K562 (cell line): ENCODE results near the gene ATG14. TPM values are rescaled to one million over a fixed set of nuclear protein-coding genes. Genes with fewer than 3 reads are reported as not detected.
A peak's percentile ranks its signal among the peaks of the same experiment; 100 is the strongest.

Source experiments
- ARID1B ChIP-seq: fragments of 450-650 bp; IDR thresholded peaks from 2 replicates; pipeline ENCODE4 v1.6.1; 2016; ENCODE audit warnings: antibody characterized with exemption, mild to moderate bottlenecking, inconsistent platforms
- ATF7 ChIP-seq: fragments of 450-650 bp; IDR thresholded peaks from 2 replicates; pipeline ENCODE4 v1.7.1; 2014; ENCODE audit warnings: mild to moderate bottlenecking, moderate library complexity
- DPF2 ChIP-seq: fragments of 450-650 bp; IDR thresholded peaks from 2 replicates; pipeline ENCODE4 v1.6.1; 2016
- GATAD2A ChIP-seq: fragments of 450-650 bp; IDR thresholded peaks from 2 replicates; pipeline ENCODE4 v1.6.1; 2017
- HDAC1 ChIP-seq, 2 experiments: fragments of 450-650 bp; IDR thresholded peaks; 2 replicates each; pipeline ENCODE4 v1.6.1; 2016 to 2017; ENCODE audit warnings: inconsistent platforms in 1 of 2, mild to moderate bottlenecking in 1 of 2, moderate library complexity in 1 of 2
- HMGN3 ChIP-seq: IDR thresholded peaks from 2 replicates; pipeline ENCODE4 v1.6.1; 2011; ENCODE audit warnings: borderline replicate concordance, low read depth, mild to moderate bottlenecking, mixed read lengths, low read length; ENCODE audit not compliant: insufficient read length; ENCODE audit errors: extremely low read depth
- IRF2 ChIP-seq: sonication (generic); formaldehyde crosslinking; IDR thresholded peaks from 2 replicates; pipeline ENCODE4 v1.8.1; 2022; ENCODE audit warnings: mild to moderate bottlenecking, missing genetic modification reagents
- NFE2 ChIP-seq: IDR thresholded peaks from 2 replicates; pipeline ENCODE4 v1.6.1; 2014; ENCODE audit warnings: antibody characterized with exemption, low read depth
- POLR2AphosphoS2 ChIP-seq: IDR thresholded peaks from 2 replicates; pipeline ENCODE4 v1.6.1; 2012; ENCODE audit warnings: low read length, improper control_type of control experiment
- RBM15 ChIP-seq: fragments of 200-400 bp; formaldehyde crosslinking; IDR thresholded peaks from 2 replicates; pipeline ENCODE4 v1.6.1; 2018; ENCODE audit warnings: mild to moderate bottlenecking, low read length, moderate library complexity; ENCODE audit not compliant: insufficient read depth
- RFX5 ChIP-seq: IDR thresholded peaks from 2 replicates; pipeline ENCODE4 v1.6.1; 2011; ENCODE audit warnings: low read depth, mild to moderate bottlenecking, improper control_type of control experiment, low read length
- SETDB1 ChIP-seq: IDR thresholded peaks from one replicate; pipeline ENCODE4 v1.6.1; 2012; ENCODE audit warnings: low read length, control low read depth, inconsistent platforms
- SMARCA4 ChIP-seq: fragments of 450-650 bp; IDR thresholded peaks from 2 replicates; pipeline ENCODE4 v1.6.1; 2016
- SNIP1 ChIP-seq: fragments of 450-650 bp; IDR thresholded peaks from 2 replicates; pipeline ENCODE4 v1.7.1; 2017; ENCODE audit warnings: low read depth, mild to moderate bottlenecking
- TCF3 ChIP-seq: sonication (generic); formaldehyde crosslinking; IDR thresholded peaks from 2 replicates; pipeline ENCODE4 v1.4.0; 2020; ENCODE audit warnings: mild to moderate bottlenecking, missing genetic modification reagents
- ZNF124 ChIP-seq: sonication (generic); formaldehyde crosslinking; IDR thresholded peaks from 2 replicates; pipeline ENCODE4 v1.8.1; 2022; ENCODE audit warnings: missing genetic modification reagents
- ZNF696 ChIP-seq: fragments of 250-450 bp; sonication (Bioruptor Pico); conservative IDR thresholded peaks from 2 replicates; pipeline ENCODE4 v1.4.0; 2020; ENCODE audit warnings: mild to moderate bottlenecking, moderate library complexity
- polyA plus RNA-seq, 8 experiments: library from polyadenylated mRNA; depleted of rRNA in 4 of 8; stranded (reverse) in 5 of 8; unstranded in 3 of 8; fragments of >200 nt; fragmentation: Nextera tagmentation in 2 of 8; fragmentation: Illumina TruSeq in 1 of 8; extraction: Ambion mirVana in 2 of 8; extraction: Trizol in 1 of 8; gene quantifications; 2 replicates each; pipeline versions ENCODE4 v1.2.1 to v1.2.3, GENCODE V29; 2011 to 2014; ENCODE audit warnings: inconsistent platforms in 1 of 8, missing spikeins in 1 of 8
- total RNA-seq, 7 experiments: library from RNA; depleted of rRNA in 6 of 7; stranded (reverse); fragments of >200 nt in 6 of 7; fragmentation: Illumina TruSeq in 2 of 7; extraction: Trizol in 2 of 7; gene quantifications; 2 replicates each; pipeline versions ENCODE4 v1.2.1 to v1.2.3, GENCODE V29; 2011 to 2021; ENCODE audit warnings: low replicate concordance in 1 of 7
- TF ChIP-seq, protein P1 (sequence below): fragments of 250-450 bp; sonication (Bioruptor Pico); IDR thresholded peaks from 2 replicates; pipeline ENCODE4 v1.5.0; 2020; ENCODE audit warnings: mild to moderate bottlenecking, borderline replicate concordance
- TF ChIP-seq, protein P2 (sequence below): sonication (generic); formaldehyde crosslinking; IDR thresholded peaks from 2 replicates; pipeline ENCODE4 v1.8.0; 2022; ENCODE audit warnings: missing genetic modification reagents, mild to moderate bottlenecking, moderate library complexity, borderline replicate concordance
- TF ChIP-seq, protein P3 (sequence below): fragments of 450-650 bp; IDR thresholded peaks from 2 replicates; pipeline ENCODE4 v1.6.1; 2016; ENCODE audit warnings: antibody characterized with exemption
- TF ChIP-seq, protein P4 (sequence below): fragments of 450-650 bp; IDR thresholded peaks from 2 replicates; pipeline ENCODE4 v1.6.1; 2018; ENCODE audit not compliant: partially characterized antibody
- TF ChIP-seq, protein P5 (sequence below): sonication (generic); formaldehyde crosslinking; IDR thresholded peaks from 2 replicates; pipeline ENCODE4 v1.5.0; 2020; ENCODE audit warnings: missing genetic modification reagents

Gene ATG14
- total and polyA plus RNA-seq, 9 of the 15 experiments (the other 6 are each of a cell fraction or from before 2014, with no cell fraction given) = 0.55 to 4.2 (median 3.5) TPM

DNA sequence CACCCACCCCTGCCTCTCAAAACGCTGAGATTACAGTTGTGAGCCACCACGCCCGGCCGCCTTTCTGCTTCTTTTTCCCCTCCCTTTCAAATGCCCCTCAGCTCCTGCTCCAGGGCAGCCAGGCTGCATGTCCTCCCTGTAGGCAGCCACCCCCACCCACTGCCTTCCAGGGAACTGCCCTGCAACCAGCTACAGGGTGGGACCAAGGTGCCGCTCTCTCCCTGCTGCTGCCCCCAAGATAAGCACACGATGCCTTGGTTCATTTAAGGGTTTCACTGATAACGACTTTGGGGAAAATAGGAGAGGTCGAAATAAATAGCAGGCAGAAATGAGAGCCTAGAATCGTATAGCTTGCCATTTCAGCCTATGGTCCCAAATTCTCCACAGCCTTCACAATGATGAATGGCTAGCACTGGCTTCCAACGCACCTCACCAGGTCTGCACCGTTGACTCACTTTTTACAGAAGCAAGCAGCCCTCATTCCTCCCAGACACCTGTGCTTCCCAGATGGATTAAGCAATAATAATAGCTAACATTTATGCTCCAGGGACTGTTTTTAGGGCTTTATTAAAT lies 40.7 kb downstream of the ATG14 start (continued):
- TF ChIP-seq RBM15 = no peak
- TF ChIP-seq GATAD2A = no peak
- peak; percentile 70 for TF ChIP-seq DPF2
- TF ChIP-seq HDAC1 (IDR thresholded peaks at IDR 0.05) = 0 out of 4 replicates have a peak, but pooled peaks of 1 of the 2 experiments have one; percentile 40
- no peak for TF ChIP-seq RFX5
- no peak for TF ChIP-seq POLR2AphosphoS2
- TF ChIP-seq, protein P1, sequence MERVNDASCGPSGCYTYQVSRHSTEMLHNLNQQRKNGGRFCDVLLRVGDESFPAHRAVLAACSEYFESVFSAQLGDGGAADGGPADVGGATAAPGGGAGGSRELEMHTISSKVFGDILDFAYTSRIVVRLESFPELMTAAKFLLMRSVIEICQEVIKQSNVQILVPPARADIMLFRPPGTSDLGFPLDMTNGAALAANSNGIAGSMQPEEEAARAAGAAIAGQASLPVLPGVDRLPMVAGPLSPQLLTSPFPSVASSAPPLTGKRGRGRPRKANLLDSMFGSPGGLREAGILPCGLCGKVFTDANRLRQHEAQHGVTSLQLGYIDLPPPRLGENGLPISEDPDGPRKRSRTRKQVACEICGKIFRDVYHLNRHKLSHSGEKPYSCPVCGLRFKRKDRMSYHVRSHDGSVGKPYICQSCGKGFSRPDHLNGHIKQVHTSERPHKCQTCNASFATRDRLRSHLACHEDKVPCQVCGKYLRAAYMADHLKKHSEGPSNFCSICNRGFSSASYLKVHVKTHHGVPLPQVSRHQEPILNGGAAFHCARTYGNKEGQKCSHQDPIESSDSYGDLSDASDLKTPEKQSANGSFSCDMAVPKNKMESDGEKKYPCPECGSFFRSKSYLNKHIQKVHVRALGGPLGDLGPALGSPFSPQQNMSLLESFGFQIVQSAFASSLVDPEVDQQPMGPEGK = no peak
- no peak for TF ChIP-seq HMGN3
- TF ChIP-seq SETDB1 = no peak
- TF ChIP-seq, protein P2, sequence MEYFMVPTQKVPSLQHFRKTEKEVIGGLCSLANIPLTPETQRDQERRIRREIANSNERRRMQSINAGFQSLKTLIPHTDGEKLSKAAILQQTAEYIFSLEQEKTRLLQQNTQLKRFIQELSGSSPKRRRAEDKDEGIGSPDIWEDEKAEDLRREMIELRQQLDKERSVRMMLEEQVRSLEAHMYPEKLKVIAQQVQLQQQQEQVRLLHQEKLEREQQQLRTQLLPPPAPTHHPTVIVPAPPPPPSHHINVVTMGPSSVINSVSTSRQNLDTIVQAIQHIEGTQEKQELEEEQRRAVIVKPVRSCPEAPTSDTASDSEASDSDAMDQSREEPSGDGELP (CRISPR knock-in tag) = peak; percentile 21; the same call in 1 of the 2 replicates
- TF ChIP-seq ATF7 = no peak
- no peak for TF ChIP-seq NFE2
- TF ChIP-seq IRF2 (CRISPR knock-in tag) = no peak
- TF ChIP-seq ZNF124 (CRISPR knock-in tag) = no peak
- TF ChIP-seq, protein P3, sequence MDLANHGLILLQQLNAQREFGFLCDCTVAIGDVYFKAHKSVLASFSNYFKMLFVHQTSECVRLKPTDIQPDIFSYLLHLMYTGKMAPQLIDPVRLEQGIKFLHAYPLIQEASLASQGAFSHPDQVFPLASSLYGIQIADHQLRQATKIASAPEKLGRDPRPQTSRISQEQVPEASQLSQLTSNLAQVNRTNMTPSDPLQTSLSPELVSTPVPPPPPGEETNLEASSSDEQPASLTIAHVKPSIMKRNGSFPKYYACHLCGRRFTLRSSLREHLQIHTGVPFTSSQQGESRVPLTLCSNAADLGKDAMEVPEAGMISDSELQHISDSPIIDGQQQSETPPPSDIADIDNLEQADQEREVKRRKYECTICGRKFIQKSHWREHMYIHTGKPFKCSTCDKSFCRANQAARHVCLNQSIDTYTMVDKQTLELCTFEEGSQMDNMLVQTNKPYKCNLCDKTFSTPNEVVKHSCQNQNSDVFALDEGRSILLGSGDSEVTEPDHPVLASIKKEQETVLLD = 0 out of 2 replicates have a peak, but pooled peaks have one; percentile 35
- peak; percentile 79 for TF ChIP-seq TCF3 (CRISPR knock-in tag)
- peak; percentile 85 for TF ChIP-seq ARID1B
- TF ChIP-seq, protein P4, sequence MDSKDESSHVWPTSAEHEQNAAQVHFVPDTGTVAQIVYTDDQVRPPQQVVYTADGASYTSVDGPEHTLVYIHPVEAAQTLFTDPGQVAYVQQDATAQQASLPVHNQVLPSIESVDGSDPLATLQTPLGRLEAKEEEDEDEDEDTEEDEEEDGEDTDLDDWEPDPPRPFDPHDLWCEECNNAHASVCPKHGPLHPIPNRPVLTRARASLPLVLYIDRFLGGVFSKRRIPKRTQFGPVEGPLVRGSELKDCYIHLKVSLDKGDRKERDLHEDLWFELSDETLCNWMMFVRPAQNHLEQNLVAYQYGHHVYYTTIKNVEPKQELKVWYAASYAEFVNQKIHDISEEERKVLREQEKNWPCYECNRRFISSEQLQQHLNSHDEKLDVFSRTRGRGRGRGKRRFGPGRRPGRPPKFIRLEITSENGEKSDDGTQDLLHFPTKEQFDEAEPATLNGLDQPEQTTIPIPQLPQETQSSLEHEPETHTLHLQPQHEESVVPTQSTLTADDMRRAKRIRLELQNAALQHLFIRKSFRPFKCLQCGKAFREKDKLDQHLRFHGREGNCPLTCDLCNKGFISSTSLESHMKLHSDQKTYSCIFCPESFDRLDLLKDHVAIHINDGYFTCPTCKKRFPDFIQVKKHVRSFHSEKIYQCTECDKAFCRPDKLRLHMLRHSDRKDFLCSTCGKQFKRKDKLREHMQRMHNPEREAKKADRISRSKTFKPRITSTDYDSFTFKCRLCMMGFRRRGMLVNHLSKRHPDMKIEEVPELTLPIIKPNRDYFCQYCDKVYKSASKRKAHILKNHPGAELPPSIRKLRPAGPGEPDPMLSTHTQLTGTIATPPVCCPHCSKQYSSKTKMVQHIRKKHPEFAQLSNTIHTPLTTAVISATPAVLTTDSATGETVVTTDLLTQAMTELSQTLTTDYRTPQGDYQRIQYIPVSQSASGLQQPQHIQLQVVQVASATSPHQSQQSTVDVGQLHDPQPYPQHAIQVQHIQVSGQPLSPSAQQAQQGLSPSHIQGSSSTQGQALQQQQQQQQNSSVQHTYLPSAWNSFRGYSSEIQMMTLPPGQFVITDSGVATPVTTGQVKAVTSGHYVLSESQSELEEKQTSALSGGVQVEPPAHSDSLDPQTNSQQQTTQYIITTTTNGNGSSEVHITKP = no peak
- no peak for TF ChIP-seq ZNF696
- TF ChIP-seq SNIP1 = no peak
- TF ChIP-seq SMARCA4 = peak; percentile 54
- TF ChIP-seq, protein P5, sequence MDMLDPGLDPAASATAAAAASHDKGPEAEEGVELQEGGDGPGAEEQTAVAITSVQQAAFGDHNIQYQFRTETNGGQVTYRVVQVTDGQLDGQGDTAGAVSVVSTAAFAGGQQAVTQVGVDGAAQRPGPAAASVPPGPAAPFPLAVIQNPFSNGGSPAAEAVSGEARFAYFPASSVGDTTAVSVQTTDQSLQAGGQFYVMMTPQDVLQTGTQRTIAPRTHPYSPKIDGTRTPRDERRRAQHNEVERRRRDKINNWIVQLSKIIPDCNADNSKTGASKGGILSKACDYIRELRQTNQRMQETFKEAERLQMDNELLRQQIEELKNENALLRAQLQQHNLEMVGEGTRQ = no peak
